Measurements from ENCODE around the gene MACROD2.

The MACROD2 gene

GRCh38 chr20:15812696-15813095, 1817.4 kb downstream of the MACROD2 start (continued):
- TF ChIP-seq, protein P1, sequence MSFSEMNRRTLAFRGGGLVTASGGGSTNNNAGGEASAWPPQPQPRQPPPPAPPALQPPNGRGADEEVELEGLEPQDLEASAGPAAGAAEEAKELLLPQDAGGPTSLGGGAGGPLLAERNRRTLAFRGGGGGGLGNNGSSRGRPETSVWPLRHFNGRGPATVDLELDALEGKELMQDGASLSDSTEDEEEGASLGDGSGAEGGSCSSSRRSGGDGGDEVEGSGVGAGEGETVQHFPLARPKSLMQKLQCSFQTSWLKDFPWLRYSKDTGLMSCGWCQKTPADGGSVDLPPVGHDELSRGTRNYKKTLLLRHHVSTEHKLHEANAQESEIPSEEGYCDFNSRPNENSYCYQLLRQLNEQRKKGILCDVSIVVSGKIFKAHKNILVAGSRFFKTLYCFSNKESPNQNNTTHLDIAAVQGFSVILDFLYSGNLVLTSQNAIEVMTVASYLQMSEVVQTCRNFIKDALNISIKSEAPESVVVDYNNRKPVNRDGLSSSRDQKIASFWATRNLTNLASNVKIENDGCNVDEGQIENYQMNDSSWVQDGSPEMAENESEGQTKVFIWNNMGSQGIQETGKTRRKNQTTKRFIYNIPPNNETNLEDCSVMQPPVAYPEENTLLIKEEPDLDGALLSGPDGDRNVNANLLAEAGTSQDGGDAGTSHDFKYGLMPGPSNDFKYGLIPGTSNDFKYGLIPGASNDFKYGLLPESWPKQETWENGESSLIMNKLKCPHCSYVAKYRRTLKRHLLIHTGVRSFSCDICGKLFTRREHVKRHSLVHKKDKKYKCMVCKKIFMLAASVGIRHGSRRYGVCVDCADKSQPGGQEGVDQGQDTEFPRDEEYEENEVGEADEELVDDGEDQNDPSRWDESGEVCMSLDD (tag by site-specific recombination; IDR thresholded peaks at IDR 0.05) = no peak
- TF ChIP-seq ZNF169 (tag by site-specific recombination; IDR thresholded peaks at IDR 0.05) (no peak), ZEB2 (tag by site-specific recombination; IDR thresholded peaks at IDR 0.05) (no peak), ZNF19 (tag by site-specific recombination; IDR thresholded peaks at IDR 0.05; ENCODE audit: low read depth) (no peak), ZNF266 (tag by site-specific recombination; IDR thresholded peaks at IDR 0.05; ENCODE audit: low read depth) (no peak)

DNA sequence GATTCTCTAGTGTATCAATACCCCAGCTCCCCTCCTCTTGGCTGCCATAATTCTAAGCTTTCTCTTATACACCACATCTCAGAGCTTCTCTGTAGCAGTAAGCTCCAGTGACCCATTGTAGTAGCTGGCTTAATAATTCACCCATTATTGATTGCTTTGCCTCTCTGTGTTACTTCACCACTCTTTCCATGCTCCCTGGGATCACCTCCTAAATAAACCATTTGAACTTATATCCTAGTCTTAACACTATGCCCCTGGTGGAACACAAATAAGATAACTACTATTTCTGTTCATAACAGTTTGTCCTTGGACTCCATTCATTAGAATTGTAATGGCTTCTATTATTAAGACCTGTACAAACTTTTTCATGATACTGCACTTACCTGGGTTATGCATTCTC, 1819.0 kb downstream of the MACROD2 start:
- Histone ChIP-seq H3K36me3 (ENCODE audit: control insufficient read depth in 2 of 2, insufficient read depth in 1 of 2, low read length in 2 of 2) (no peaks in the 10 kb centered on the region), H3K9me3 (ENCODE audit: control insufficient read depth, insufficient read depth, low read depth, low read length) (no peaks in the 10 kb centered on the region), H3K4me3 (ENCODE audit: low read depth, low read length) (no peak overlapping the region), H3K4me1 (ENCODE audit: control insufficient read depth, insufficient read depth, low read length) (no peaks in the 10 kb centered on the region), H3K27ac (ENCODE audit: extremely low read depth, low read depth, low read length) (no peak overlapping the region)
- ChIA-PET CTCF (no interaction called here), POLR2A (no interaction called here)
- no peak for TF ChIP-seq YY2 (tag by site-specific recombination; IDR thresholded peaks at IDR 0.05)
- no peak for TF ChIP-seq ZNF610 (tag by site-specific recombination; IDR thresholded peaks at IDR 0.05; ENCODE audit: borderline replicate concordance)
- no peak for TF ChIP-seq ZNF561 (tag by site-specific recombination; IDR thresholded peaks at IDR 0.05; ENCODE audit: borderline replicate concordance)
- TF ChIP-seq ZFP37 (tag by site-specific recombination; IDR thresholded peaks at IDR 0.05) = no peak
- no peak for TF ChIP-seq ZNF239 (tag by site-specific recombination; IDR thresholded peaks at IDR 0.05)
- TF ChIP-seq ZNF37A (tag by site-specific recombination; IDR thresholded peaks at IDR 0.05) = peak; percentile 85

- Histone ChIP-seq H3K4me3 (ENCODE audit: low read depth, low read length) (no peak overlapping the region), H3K36me3 (ENCODE audit: control insufficient read depth in 2 of 2, insufficient read depth in 1 of 2, low read length in 2 of 2) (no peaks in the 10 kb centered on the region), H3K4me1 (ENCODE audit: control insufficient read depth, insufficient read depth, low read length) (no peaks in the 10 kb centered on the region), H3K9me3 (ENCODE audit: control insufficient read depth, insufficient read depth, low read depth, low read length) (no peaks in the 10 kb centered on the region), H3K27ac (ENCODE audit: extremely low read depth, low read depth, low read length) (no peak overlapping the region)
- ChIA-PET CTCF (interaction anchor here (0.7 kb wide), 1 partner anchor 9 kb away, joined by 3 read pairs; no protein-coding TSS in a partner anchor), POLR2A (no interaction called here)
- TF ChIP-seq ZNF843 (tag by site-specific recombination; IDR thresholded peaks at IDR 0.05) (no peak), ZFP69B (tag by site-specific recombination; IDR thresholded peaks at IDR 0.05) (no peak), MYNN (tag by site-specific recombination; IDR thresholded peaks at IDR 0.05; ENCODE audit: borderline replicate concordance) (no peak), ZBTB8A (tag by site-specific recombination; IDR thresholded peaks at IDR 0.05) (no peak), YY2 (tag by site-specific recombination; IDR thresholded peaks at IDR 0.05) (no peak), ZNF146 (tag by site-specific recombination; IDR thresholded peaks at IDR 0.05) (no peak), ZNF544 (tag by site-specific recombination; IDR thresholded peaks at IDR 0.05) (no peak), KLF10 (tag by site-specific recombination; IDR thresholded peaks at IDR 0.05) (no peak), ZNF501 (tag by site-specific recombination; IDR thresholded peaks at IDR 0.05) (no peak), ZBTB17 (tag by site-specific recombination; IDR thresholded peaks at IDR 0.05) (no peak), ZNF433 (tag by site-specific recombination; IDR thresholded peaks at IDR 0.05; ENCODE audit: low read depth) (no peak), ZSCAN23 (tag by site-specific recombination; IDR thresholded peaks at IDR 0.05) (no peak), ZNF292 (tag by site-specific recombination; IDR thresholded peaks at IDR 0.05; ENCODE audit: borderline replicate concordance, low read depth) (no peak)
- TF ChIP-seq, protein P2, sequence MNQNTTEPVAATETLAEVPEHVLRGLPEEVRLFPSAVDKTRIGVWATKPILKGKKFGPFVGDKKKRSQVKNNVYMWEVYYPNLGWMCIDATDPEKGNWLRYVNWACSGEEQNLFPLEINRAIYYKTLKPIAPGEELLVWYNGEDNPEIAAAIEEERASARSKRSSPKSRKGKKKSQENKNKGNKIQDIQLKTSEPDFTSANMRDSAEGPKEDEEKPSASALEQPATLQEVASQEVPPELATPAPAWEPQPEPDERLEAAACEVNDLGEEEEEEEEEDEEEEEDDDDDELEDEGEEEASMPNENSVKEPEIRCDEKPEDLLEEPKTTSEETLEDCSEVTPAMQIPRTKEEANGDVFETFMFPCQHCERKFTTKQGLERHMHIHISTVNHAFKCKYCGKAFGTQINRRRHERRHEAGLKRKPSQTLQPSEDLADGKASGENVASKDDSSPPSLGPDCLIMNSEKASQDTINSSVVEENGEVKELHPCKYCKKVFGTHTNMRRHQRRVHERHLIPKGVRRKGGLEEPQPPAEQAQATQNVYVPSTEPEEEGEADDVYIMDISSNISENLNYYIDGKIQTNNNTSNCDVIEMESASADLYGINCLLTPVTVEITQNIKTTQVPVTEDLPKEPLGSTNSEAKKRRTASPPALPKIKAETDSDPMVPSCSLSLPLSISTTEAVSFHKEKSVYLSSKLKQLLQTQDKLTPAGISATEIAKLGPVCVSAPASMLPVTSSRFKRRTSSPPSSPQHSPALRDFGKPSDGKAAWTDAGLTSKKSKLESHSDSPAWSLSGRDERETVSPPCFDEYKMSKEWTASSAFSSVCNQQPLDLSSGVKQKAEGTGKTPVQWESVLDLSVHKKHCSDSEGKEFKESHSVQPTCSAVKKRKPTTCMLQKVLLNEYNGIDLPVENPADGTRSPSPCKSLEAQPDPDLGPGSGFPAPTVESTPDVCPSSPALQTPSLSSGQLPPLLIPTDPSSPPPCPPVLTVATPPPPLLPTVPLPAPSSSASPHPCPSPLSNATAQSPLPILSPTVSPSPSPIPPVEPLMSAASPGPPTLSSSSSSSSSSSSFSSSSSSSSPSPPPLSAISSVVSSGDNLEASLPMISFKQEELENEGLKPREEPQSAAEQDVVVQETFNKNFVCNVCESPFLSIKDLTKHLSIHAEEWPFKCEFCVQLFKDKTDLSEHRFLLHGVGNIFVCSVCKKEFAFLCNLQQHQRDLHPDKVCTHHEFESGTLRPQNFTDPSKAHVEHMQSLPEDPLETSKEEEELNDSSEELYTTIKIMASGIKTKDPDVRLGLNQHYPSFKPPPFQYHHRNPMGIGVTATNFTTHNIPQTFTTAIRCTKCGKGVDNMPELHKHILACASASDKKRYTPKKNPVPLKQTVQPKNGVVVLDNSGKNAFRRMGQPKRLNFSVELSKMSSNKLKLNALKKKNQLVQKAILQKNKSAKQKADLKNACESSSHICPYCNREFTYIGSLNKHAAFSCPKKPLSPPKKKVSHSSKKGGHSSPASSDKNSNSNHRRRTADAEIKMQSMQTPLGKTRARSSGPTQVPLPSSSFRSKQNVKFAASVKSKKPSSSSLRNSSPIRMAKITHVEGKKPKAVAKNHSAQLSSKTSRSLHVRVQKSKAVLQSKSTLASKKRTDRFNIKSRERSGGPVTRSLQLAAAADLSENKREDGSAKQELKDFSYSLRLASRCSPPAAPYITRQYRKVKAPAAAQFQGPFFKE (tag by site-specific recombination; IDR thresholded peaks at IDR 0.05; ENCODE audit: borderline replicate concordance) = no peak
- TF ChIP-seq, protein P1 (tag by site-specific recombination; IDR thresholded peaks at IDR 0.05) = no peak
Observed at GRCh38 chr20:15814911-15815310, 1819.6 kb downstream of the MACROD2 start.
